GM18873 (cell line): ENCODE results near the gene TNNI2.

Experiments
- ATAC-seq: cut with Tn5 transposase; IDR thresholded peaks from one replicate; pipeline ENCODE4 v1.9.1; 2021; ENCODE audit warnings: mild to moderate bottlenecking, moderate library complexity, moderate number of reproducible peaks; ENCODE audit not compliant: unreplicated experiment, low FRiP score

TNNI2 gene

GRCh38 chr11:1844221-1845094, 5.7 kb downstream of the TNNI2 start:
- ATAC-seq, result no peak

- no peak for ATAC-seq
These were observed 6.3 kb downstream of the TNNI2 start for GRCh38 chr11:1845095-1845429.

DNA sequence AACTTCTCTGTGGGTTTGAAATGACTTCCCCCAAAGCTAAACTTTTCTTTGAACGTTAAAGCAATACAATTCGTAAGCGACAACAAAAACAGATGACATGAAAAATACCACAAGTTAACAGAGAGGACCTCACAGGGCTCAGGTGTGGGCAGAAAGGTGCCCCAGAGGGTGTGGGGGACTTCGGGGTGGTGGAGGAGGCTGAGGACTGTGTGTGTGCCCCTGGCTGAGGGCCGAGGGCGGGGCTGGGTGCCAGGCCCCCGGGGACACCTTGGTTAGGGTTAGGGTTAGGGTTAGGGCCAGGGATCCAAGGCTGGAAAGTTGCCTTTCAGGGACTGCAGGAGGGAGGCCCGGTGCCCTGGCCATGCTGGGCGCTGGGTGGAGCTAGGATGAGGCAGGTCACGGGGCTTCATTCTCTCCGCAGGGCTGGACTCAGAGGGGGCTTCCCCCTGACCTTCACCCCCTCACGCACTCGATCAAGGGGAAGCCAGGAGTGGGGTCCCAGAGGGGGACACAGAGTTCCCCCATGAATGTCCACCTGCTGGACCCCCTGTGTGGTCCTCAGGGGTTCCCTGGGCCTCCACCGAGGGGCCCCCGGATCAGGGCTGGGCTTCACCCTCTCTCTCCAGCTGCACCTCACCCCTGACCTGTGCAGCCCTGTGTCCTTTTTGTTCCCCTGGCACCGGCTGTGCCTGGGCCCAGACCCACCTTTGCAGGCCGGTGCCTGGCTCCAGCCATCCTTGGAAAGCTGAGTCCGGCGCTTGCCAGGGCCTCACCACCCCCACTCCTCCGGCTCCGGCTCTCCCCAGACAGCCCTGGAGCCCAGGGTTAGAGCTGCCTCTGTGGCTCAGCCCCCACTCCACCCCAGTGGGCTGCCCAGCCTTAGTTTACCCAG, 7.0 kb downstream of the TNNI2 start:
- ATAC-seq, result no peak

GRCh38 chr11:1846453-1846932, 7.7 kb downstream of the TNNI2 start:
- ATAC-seq, result no peak

DNA sequence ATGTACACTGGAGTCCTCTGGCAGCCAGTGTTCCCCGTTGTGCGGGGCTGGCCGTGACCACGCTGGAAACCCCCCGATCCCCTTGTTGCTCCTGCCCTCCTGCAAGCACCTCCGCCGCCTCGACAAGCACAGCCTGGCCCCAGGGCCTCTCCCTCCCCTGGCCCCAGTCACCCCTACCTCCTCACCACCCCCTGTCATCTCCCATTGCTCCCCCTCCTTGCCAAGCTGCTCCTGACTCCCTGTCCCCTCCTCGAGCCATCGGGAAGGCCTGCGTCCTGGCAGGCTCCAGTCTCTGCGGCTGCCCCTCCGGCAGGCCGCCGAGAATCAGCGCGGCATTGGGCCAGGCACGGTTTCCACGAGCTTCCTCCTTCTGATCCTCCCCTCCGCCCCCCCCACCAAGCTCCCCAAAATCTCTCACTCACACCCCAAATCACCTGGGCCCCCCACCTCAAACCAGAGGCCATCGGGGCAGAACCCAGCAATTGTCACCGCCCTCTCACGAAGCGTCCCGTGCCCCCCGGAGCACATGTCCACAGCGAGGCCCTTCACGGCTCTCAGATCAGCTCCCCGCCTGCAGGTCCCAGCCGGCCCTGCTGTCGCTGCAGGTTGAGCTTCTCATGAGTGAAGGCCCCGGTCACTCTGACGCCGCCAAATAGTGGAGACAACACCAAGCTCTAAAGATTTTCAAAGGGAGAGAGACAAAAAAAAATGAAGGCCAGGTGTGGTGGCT, 8.4 kb downstream of the TNNI2 start:
- no peak for ATAC-seq

DNA sequence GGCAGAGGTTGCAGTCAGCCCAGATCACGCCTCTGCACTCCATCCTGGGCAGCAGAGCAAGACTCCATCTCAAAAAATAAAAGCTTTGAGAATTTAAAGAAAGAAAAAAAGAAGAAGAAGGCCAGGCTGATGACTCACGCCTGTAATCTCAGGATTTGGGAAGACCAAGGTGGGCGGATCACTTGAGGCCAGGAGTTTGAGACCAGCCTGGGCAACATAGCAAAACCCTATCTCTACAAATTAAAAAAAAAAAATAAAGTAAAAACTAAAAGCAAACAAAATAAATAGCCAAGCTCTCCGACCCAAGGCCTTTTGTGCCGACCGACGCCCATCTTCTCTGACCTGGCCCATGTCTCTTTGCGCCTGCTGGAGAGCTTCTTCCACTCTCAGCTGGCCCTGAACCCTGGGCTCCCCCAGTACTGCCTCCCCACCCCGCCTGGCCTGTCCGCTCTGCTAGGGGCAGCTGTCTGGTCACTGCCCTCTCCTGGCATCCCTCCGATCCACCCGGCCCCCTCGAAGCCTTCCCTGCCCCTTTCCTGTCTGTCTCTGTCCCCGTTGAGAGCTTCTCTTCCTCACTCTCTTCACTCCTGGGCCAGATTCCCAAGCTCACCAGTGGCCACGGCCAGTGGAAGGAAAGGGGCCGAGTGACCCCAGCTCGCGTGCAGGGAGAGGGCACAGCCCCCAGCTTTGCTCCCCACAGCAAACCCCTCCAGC, 9.3 kb downstream of the TNNI2 start:
- ATAC-seq, result no peak

DNA sequence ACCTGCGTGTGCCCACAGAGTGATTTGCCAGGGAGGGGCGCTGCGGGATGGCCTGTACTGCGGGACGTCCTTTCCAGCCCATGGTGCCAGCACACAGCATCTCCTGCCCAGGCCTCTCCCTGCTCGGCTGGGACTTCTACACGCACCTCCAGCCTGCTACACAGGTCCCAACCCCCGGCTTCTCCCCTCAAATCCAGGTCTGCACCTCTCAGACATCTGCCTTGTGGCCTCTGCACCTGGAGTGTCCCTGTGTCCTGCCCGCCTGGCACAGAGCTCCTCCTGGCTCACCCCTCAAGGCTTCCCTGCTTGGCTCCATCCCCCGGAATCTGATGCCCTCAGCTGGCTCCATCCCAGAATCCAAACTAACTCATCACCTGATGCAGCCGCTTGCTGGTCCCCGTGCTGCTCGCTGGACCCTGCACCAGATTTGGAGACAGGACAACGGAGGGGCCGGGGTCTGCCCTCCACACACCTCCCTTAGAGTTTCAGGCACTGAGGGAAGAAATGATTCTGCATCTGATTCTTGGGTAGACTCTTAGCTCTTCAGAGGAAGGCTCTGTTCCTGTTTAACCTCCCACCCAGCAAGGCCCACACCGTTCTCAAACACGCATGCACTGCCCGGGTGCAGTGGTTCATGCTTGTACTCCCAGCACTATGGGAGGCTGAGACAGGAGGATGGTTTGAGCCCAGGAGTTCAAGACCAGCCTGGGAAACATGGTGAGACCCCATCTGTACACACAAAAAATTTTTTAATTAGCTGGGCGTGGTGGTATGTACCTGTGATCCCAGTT, 10.1 kb downstream of the TNNI2 start:
- no peak for ATAC-seq

DNA sequence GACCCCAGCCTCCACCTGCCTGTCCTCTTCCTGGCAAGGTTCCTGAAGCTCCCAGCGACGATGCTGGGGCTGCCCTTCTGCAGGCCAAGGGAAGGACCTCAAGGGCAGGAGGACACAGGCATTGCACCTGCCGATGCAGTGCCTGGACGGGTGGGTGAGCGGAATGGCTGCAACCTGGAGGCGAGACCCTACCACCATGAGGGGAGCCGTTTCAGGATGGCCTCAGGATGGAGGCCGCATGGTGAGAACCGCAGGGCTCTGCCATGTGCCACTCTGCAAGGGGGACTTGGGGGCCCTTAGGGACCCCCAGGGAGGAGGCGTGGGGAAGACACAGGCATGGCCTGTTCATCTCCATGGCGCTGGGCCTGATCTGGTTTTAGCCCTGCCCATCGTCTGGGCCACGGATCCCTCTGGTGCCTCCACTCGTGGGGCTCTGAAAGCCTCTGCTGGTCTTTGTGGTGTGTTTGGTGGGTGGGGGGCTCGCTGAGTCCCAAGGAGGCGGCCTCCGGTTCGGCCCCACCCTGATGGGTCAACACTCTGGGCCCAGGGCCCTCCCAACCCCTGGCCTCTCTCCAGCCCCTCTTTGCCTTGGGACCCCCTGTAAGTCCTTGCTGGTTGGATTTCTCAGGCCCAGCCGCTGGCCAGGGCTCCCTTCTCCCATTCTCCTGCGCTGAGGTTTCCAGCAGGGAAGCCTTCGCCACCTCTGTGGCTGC, 12.8 kb downstream of the TNNI2 start:
- ATAC-seq, result no peak

DNA sequence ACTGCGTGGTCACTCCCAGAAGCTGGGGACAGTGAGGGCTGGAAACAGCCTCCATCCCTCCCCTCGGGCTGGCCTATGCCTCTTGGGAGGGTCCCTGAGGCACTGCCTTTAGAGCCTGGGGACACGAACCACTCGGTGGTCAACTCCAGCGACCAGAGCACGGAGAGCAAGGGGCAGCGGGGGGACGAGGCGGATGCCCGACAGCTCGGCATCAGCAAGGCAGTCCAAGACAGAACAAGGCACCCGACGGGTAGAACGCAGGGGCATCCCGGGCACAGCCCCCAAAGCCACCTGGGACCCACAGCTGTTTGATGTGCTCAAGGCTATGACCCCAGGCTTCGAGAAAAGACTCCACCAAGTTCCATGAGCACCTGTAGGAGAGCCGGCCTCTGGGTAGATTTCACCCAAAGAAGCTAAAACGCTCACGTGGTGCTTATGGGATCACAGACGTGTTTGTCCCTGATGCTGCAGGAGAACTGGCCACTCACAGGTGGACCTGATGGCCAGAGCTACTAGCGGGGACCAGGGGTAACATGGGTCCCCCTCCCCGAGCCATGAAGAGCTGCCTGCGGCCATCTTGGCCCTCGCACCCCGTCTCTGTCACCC, 13.6 kb downstream of the TNNI2 start:
- peak; percentile 5 for ATAC-seq

- peak; percentile 31 for ATAC-seq
These were observed 14.1 kb downstream of the TNNI2 start, which contains the start of gene LSP1 for GRCh38 chr11:1852877-1853276. LSP1 (plus strand) TSS chr11:1853084; CDS start chr11:1853145, 61 bp downstream.

- no peak for ATAC-seq
These were observed 14.8 kb downstream of the TNNI2 start for GRCh38 chr11:1853376-1854131.

GRCh38 chr11:1854132-1854948, 15.6 kb downstream of the TNNI2 start:
- peak; percentile 17 for ATAC-seq

GRCh38 chr11:1854949-1855885, 16.4 kb downstream of the TNNI2 start:
- ATAC-seq, result peak; percentile 29

DNA sequence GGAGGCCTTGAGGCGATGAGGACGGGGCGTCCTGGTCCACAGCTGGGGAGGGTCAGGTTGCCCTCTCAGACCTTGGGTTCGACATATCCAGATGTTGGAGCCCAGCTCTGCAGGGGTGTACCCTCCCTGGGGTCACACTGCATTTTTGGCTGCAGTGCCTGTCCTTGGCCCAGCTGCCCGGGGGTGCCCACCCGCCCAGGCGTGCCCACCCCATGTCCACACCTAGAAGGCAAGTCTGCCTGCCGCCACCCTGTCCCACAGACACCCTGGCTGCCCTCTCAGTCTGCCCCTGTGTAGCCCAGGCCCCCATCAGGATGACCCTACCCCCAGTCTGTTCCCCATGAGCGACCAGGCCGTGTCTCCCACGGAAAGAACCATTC, 17.1 kb downstream of the TNNI2 start:
- ATAC-seq, result no peak

DNA sequence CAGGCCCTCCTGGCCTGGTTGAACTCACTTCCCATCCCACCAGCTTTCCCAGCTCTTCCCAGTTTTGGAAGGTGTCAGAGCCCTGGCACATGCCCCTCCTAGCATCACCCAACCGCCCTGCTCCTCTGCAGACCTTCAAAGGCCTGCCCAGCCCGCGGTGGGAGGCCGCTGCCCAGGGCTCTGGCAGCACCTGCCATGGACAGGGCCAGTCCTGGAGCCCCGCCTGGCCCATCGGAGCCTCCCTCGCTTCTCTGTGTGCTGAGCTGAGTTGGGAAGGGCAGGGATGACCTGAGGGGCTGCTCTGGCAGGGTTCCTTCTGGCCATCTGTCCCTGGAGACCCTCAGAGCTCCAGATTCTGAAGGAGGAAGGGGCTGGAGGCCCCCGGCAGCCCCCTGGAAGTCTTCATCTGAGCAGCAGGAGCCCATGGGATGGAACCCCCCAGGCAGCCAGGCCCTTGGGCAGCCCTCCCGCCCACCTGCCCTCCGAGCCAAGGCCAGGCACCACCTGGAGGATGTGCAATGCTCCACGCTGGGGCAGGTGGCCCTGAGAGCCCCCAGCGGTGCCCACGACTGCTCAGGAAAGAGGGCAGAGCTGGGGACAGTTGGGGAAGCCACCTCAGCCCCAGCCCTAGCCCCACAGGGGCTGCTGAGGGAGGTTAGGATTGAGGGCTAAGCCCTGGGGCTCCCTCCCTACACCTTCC, 17.7 kb downstream of the TNNI2 start:
- no peak for ATAC-seq
